ENCODE data around the gene MAP3K14. TPM values are rescaled to one million over a fixed set of nuclear protein-coding genes. Genes with fewer than 3 reads are reported as not detected.

The MAP3K14 gene
- total and polyA plus RNA-seq, 10 of the 15 experiments (the other 5 are each of a cell fraction or from before 2014, with no cell fraction given), result 2.1 to 33.3 (median 19.7) TPM

DNA sequence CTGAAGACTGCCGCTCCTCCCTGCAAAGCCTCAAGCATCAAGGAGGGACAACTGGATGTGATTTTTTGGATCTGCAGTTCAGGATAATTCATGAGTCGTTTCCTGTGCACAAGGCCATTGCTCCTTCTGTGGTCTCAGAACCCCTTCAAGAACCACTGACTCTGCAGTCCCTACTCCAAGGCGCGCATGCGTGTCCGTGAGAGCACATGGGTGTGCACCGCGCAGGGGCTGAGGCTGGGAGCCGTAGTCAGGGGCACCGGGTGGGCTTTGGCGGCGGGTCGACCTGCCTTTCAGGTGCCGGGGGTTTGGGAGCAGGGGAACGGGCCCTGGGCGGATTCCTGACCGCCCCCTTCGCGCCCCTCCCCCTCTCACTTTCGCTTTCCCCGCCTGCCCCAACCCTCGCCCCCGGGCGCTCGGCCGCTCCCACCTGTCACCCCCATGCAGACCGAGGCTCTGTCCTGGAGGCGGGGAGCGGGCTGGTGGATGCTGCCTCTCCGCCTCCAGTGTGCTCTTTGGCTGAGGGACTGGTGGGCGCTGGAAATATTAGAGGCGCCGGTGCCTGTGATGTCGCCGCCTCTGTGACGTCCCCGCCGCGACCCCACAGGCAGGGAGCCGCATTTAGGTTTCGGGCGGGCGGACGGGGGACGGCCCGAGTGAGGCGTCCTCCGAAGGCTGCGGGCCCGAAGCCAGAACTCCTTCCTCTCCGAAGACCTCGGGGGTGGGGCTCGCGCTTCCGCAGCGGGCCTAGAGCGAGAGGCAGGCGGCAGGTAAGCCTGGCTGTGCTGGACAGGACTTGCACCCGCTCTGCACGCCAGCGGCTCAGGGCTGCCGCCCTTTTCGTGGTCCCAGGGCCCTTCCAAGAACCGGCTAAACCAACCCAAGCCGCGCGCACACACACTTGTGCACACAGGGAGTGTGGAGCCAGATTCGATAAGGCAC lies 55.0 kb downstream of the MAP3K14 start, which contains the start of gene SPATA32 (continued):
- no peak for TF ChIP-seq BACH1 (IDR thresholded peaks at IDR 0.05; ENCODE audit: borderline replicate concordance)
- no peak for TF ChIP-seq IRF5 (IDR thresholded peaks at IDR 0.05; ENCODE audit: borderline replicate concordance)
- TF ChIP-seq BHLHE40 (IDR thresholded peaks at IDR 0.05; ENCODE audit: borderline replicate concordance in 1 of 2, low read depth in 2 of 2, low read length in 1 of 2), result 0 out of 4 replicates have a peak, but pooled peaks of 1 of the 2 experiments have one; percentile 14
- peak; percentile 6 for TF ChIP-seq RELA (IDR thresholded peaks at IDR 0.05; ENCODE audit: borderline replicate concordance, partially characterized antibody)
- no peak for TF ChIP-seq ATF3 (IDR thresholded peaks at IDR 0.05; ENCODE audit: borderline replicate concordance, extremely low read depth, low read depth, low read length)
- TF ChIP-seq TCF7 (IDR thresholded peaks at IDR 0.05; ENCODE audit: borderline replicate concordance), result no peak
- TF ChIP-seq IRF4 (IDR thresholded peaks at IDR 0.05; ENCODE audit: low read depth, low read length), result no peak
- TF ChIP-seq, protein P1, sequence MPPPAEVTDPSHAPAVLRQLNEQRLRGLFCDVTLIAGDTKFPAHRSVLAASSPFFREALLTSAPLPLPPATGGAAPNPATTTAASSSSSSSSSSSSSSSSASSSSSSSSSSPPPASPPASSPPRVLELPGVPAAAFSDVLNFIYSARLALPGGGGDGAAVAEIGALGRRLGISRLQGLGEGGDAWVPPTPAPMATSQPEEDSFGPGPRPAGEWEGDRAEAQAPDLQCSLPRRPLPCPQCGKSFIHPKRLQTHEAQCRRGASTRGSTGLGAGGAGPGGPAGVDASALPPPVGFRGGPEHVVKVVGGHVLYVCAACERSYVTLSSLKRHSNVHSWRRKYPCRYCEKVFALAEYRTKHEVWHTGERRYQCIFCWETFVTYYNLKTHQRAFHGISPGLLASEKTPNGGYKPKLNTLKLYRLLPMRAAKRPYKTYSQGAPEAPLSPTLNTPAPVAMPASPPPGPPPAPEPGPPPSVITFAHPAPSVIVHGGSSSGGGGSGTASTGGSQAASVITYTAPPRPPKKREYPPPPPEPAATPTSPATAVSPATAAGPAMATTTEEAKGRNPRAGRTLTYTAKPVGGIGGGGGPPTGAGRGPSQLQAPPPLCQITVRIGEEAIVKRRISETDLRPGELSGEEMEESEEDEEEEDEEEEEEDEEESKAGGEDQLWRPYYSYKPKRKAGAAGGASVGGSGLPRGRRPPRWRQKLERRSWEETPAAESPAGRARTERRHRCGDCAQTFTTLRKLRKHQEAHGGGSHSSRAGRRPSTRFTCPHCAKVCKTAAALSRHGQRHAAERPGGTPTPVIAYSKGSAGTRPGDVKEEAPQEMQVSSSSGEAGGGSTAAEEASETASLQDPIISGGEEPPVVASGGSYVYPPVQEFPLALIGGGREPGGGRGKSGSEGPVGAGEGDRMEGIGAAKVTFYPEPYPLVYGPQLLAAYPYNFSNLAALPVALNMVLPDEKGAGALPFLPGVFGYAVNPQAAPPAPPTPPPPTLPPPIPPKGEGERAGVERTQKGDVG (CRISPR knock-in tag; IDR thresholded peaks at IDR 0.05), result no peak
- TF ChIP-seq PML (IDR thresholded peaks at IDR 0.05; ENCODE audit: low read length), result peak; percentile 64; the same call in 1 of the 2 replicates
- TF ChIP-seq ZBED1 (IDR thresholded peaks at IDR 0.05; ENCODE audit: borderline replicate concordance), result peak; percentile 44; the same call in 1 of the 2 replicates
- no peak for TF ChIP-seq CBFB (IDR thresholded peaks at IDR 0.05; ENCODE audit: low read depth)
- TF ChIP-seq IKZF1 (conservative IDR thresholded peaks at IDR 0.05), result peak; percentile 32; the same call in 1 of the 2 replicates
- TF ChIP-seq CREM (IDR thresholded peaks at IDR 0.05; ENCODE audit: low read depth), result peak; percentile 94
- TF ChIP-seq, protein P2, sequence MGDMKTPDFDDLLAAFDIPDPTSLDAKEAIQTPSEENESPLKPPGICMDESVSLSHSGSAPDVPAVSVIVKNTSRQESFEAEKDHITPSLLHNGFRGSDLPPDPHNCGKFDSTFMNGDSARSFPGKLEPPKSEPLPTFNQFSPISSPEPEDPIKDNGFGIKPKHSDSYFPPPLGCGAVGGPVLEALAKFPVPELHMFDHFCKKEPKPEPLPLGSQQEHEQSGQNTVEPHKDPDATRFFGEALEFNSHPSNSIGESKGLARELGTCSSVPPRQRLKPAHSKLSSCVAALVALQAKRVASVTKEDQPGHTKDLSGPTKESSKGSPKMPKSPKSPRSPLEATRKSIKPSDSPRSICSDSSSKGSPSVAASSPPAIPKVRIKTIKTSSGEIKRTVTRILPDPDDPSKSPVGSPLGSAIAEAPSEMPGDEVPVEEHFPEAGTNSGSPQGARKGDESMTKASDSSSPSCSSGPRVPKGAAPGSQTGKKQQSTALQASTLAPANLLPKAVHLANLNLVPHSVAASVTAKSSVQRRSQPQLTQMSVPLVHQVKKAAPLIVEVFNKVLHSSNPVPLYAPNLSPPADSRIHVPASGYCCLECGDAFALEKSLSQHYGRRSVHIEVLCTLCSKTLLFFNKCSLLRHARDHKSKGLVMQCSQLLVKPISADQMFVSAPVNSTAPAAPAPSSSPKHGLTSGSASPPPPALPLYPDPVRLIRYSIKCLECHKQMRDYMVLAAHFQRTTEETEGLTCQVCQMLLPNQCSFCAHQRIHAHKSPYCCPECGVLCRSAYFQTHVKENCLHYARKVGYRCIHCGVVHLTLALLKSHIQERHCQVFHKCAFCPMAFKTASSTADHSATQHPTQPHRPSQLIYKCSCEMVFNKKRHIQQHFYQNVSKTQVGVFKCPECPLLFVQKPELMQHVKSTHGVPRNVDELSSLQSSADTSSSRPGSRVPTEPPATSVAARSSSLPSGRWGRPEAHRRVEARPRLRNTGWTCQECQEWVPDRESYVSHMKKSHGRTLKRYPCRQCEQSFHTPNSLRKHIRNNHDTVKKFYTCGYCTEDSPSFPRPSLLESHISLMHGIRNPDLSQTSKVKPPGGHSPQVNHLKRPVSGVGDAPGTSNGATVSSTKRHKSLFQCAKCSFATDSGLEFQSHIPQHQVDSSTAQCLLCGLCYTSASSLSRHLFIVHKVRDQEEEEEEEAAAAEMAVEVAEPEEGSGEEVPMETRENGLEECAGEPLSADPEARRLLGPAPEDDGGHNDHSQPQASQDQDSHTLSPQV (IDR thresholded peaks at IDR 0.05), result no peak
- peak; percentile 70; the same call in 1 of the 2 replicates for TF ChIP-seq MTA3 (IDR thresholded peaks at IDR 0.05; ENCODE audit: borderline replicate concordance, low read length)
- no peak for TF ChIP-seq NR2C1 (IDR thresholded peaks at IDR 0.05)
- TF ChIP-seq CREB1 (IDR thresholded peaks at IDR 0.05; ENCODE audit: low read depth), result peak; percentile 85
- TF ChIP-seq SPI1 (IDR thresholded peaks at IDR 0.05; ENCODE audit: borderline replicate concordance, insufficient read depth, low read depth, low read length), result peak; percentile 26; the same call in 1 of the 2 replicates
- TF ChIP-seq KDM1A (IDR thresholded peaks at IDR 0.05; ENCODE audit: borderline replicate concordance), result no peak
- TF ChIP-seq MYC (IDR thresholded peaks at IDR 0.05; ENCODE audit: insufficient read depth, insufficient read length, insufficient replicate concordance, low read length, severe bottlenecking), result no peak

Data from GM12878 (cell line).